Prostate gland (tissue), 2 donors: Measurements from ENCODE around the gene CCDC154.

Experiments used
- CTCF ChIP-seq, 4 experiments: fragments of 200-600 bp in 2 of 4; fragments of 450-650 bp in 2 of 4; sonication (generic) in 2 of 4; IDR thresholded peaks; 1 replicate in 3 of 4; 2 replicates in 1 of 4; pipeline ENCODE4 v1.5.1; 2016 to 2019; ENCODE audit warnings: antibody characterized with exemption in 4 of 4, mild to moderate bottlenecking in 2 of 4, moderate library complexity in 2 of 4
- POLR2A ChIP-seq: fragments of 450-650 bp; IDR thresholded peaks from one replicate; pipeline ENCODE4 v1.6.1; 2016; ENCODE audit warnings: antibody characterized with exemption, mild to moderate bottlenecking
- POLR2AphosphoS5 ChIP-seq: sonication (generic); formaldehyde crosslinking; IDR thresholded peaks from one replicate; pipeline ENCODE4 v1.6.1; 2017; ENCODE audit warnings: antibody characterized with exemption

- TF ChIP-seq CTCF (IDR thresholded peaks at IDR 0.05) (no peak), POLR2A (no peak), POLR2AphosphoS5 (no peak)
Observed at GRCh38 chr16:1407753-1408152, 36.6 kb downstream of the CCDC154 start.
